GM23338 (cell line): ENCODE data around the gene SIRPA. TPM values are rescaled to one million over a fixed set of nuclear protein-coding genes. Genes with fewer than 3 reads are reported as not detected.

ENCODE experiments used
- ATAC-seq: fragments of 200-7000 bp; cut with Tn5 transposase; 3 replicates; pipeline ENCODE4 v1.9.1; 2020
- DNase-seq: peaks from one replicate; pipeline ENCODE4 v3.0.0-alpha.2; 2015; ENCODE audit warnings: low spot score
- H2AFZ ChIP-seq: fragments of 200-600 bp; sonication (generic); 2 replicates; pipeline ENCODE4 v1.8.0; 2016; ENCODE audit warnings: antibody characterized with exemption, mild to moderate bottlenecking, moderate library complexity
- H3F3A ChIP-seq: fragments of 200-600 bp; sonication (generic); replicated peaks from 2 replicates; pipeline ENCODE4 v1.8.0; 2017; ENCODE audit warnings: antibody characterized with exemption, mixed run types, low read depth
- H3K27ac ChIP-seq: fragments of 200-600 bp; sonication (generic); 2 replicates; pipeline ENCODE4 v1.6.1; 2016; ENCODE audit warnings: low read depth
- H3K27me3 ChIP-seq: fragments of 200-600 bp; sonication (generic); 2 replicates; pipeline ENCODE4 v1.8.0; 2016; ENCODE audit warnings: mild to moderate bottlenecking, mixed run types, moderate library complexity; ENCODE audit not compliant: insufficient read depth
- H3K36me3 ChIP-seq: fragments of 200-600 bp; sonication (generic); 2 replicates; pipeline ENCODE4 v1.8.0; 2016; ENCODE audit warnings: mild to moderate bottlenecking; ENCODE audit not compliant: insufficient read depth
- H3K4me1 ChIP-seq: fragments of 200-600 bp; sonication (generic); 2 replicates; pipeline ENCODE4 v1.8.0; 2016; ENCODE audit warnings: mild to moderate bottlenecking, moderate library complexity; ENCODE audit not compliant: insufficient read depth
- H3K4me2 ChIP-seq: fragments of 200-600 bp; sonication (generic); 2 replicates; pipeline ENCODE4 v1.7.1; 2017; ENCODE audit warnings: mixed run types
- H3K4me3 ChIP-seq: fragments of 200-600 bp; sonication (generic); 2 replicates; pipeline ENCODE4 v1.6.1; 2016; ENCODE audit warnings: mixed run types
- H3K79me2 ChIP-seq: fragments of 200-600 bp; sonication (generic); replicated peaks from 2 replicates; pipeline ENCODE4 v1.8.0; 2017; ENCODE audit warnings: mild to moderate bottlenecking; ENCODE audit not compliant: insufficient read depth
- H3K9me2 ChIP-seq: fragments of 200-600 bp; sonication (generic); 2 replicates; pipeline ENCODE4 v1.8.0; 2017; ENCODE audit not compliant: insufficient read depth
- H4K20me1 ChIP-seq: fragments of 200-600 bp; sonication (generic); replicated peaks from 2 replicates; pipeline ENCODE4 v1.8.0; 2017; ENCODE audit warnings: mild to moderate bottlenecking; ENCODE audit not compliant: insufficient read depth
- H3K27ac Mint-ChIP-seq: 2 replicates; pipeline ENCODE4 v1.8.0; 2020; ENCODE audit warnings: inconsistent platforms, mild to moderate bottlenecking, moderate library complexity, mixed read lengths
- H3K27me3 Mint-ChIP-seq: 3 replicates; pipeline ENCODE4 v1.8.0; 2022; ENCODE audit warnings: low read depth, mild to moderate bottlenecking, moderate library complexity, mixed read lengths, inconsistent platforms; ENCODE audit not compliant: insufficient read depth, poor library complexity
- H3K36me3 Mint-ChIP-seq: 3 replicates; pipeline ENCODE4 v1.8.0; 2021; ENCODE audit warnings: low read depth, mild to moderate bottlenecking, inconsistent platforms, moderate library complexity, mixed read lengths
- H3K4me1 Mint-ChIP-seq: 3 replicates; pipeline ENCODE4 v1.8.0; 2020; ENCODE audit warnings: mild to moderate bottlenecking, inconsistent platforms, mixed read lengths
- H3K4me3 Mint-ChIP-seq: 3 replicates; pipeline ENCODE4 v1.8.0; 2021; ENCODE audit warnings: moderate library complexity, mild to moderate bottlenecking, inconsistent platforms, mixed read lengths
- H3K9me3 Mint-ChIP-seq: 3 replicates; pipeline ENCODE4 v1.8.0; 2020; ENCODE audit warnings: moderate library complexity, mild to moderate bottlenecking, inconsistent platforms, mixed read lengths
- EZH2 ChIP-seq: fragments of 200-600 bp; sonication (generic); IDR thresholded peaks from one replicate; pipeline ENCODE4 v1.8.0; 2017; ENCODE audit warnings: antibody characterized with exemption, mild to moderate bottlenecking, low read depth; ENCODE audit not compliant: unreplicated experiment
- JUNB ChIP-seq: IDR thresholded peaks from one replicate; pipeline ENCODE4 v1.6.1; 2016; ENCODE audit warnings: antibody characterized with exemption; ENCODE audit not compliant: unreplicated experiment
- NANOG ChIP-seq: IDR thresholded peaks from 2 replicates; pipeline ENCODE4 v1.6.1; 2016; ENCODE audit warnings: antibody characterized with exemption, borderline replicate concordance
- POLR2AphosphoS5 ChIP-seq: IDR thresholded peaks from 2 replicates; pipeline ENCODE4 v1.6.1; 2016; ENCODE audit warnings: antibody characterized with exemption, low read depth
- ZNF114 ChIP-seq: fragments of 250-450 bp; sonication (Bioruptor Pico); IDR thresholded peaks from 2 replicates; pipeline ENCODE4 v1.5.0; 2020; ENCODE audit warnings: mild to moderate bottlenecking, moderate library complexity
- polyA plus RNA-seq: library from polyadenylated mRNA; unstranded; fragments of >200 nt; fragmentation: Nextera tagmentation; extraction: Ambion mirVana; gene quantifications from 2 replicates; pipeline ENCODE4 v1.2.1, GENCODE V29; 2016
- total RNA-seq: library from RNA; depleted of rRNA; stranded (reverse); fragments of >200 nt; shearing (Covaris generic); gene quantifications from 2 replicates; pipeline ENCODE4 v1.2.3, GENCODE V29; 2014
- TF ChIP-seq, protein P1 (sequence below): IDR thresholded peaks from one replicate; pipeline ENCODE4 v1.6.1; 2018; ENCODE audit warnings: antibody characterized with exemption; ENCODE audit not compliant: unreplicated experiment
- TF ChIP-seq, protein P2 (sequence below), 2 experiments: fragments of 200-600 bp in 1 of 2; sonication (generic) in 1 of 2; conservative IDR thresholded peaks; 2 replicates each; pipeline versions ENCODE4 v1.5.1 to v1.6.1; 2016 to 2017; ENCODE audit warnings: antibody characterized with exemption in 2 of 2, low read depth in 2 of 2, mild to moderate bottlenecking in 2 of 2, moderate library complexity in 1 of 2

SIRPA gene
- total and polyA plus RNA-seq, 2 experiments from 2014 or later, result 1.2 to 2.9 TPM

DNA sequence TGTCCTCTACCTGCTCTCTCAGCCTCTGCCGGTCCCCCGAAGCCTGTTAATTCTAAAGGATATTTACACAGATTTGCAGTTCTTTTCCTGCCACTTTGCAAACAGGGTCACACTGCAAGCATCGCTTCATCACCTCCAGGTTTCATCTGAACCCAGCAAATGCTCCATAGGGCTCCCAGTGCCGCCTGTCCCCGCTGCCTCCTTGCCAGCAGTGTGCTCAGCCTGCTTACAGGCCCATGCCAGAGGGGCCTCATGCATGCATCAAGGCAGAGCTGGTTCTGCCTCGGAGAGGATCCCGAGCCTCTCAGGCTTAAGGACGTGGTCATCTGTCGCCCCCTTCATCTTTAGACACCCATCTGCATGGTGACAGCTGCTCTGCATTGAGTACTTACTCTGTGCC, 10.5 kb downstream of the SIRPA start:
- Histone ChIP-seq H4K20me1 (no peaks in the 10 kb centered on the region), H3K27me3 (no peaks in the 10 kb centered on the region), H3K4me2 (no peak overlapping the region), H3K27ac (no peak overlapping the region), H3K79me2 (no peaks in the 10 kb centered on the region), H3K9me2 (no peaks in the 10 kb centered on the region), H2AFZ (no peak overlapping the region), H3K4me1 (peaks cover 3% of the 10 kb centered on the region; the same call in 1 of the 2 replicates), H3F3A (0 out of 2 replicates have a peak, but pooled peaks cover 2% of the 10 kb centered on the region), H3K4me3 (no peak overlapping the region), H3K36me3 (no peaks in the 10 kb centered on the region)
- no peak for TF ChIP-seq JUNB
- no peak for TF ChIP-seq POLR2AphosphoS5
- no peak for TF ChIP-seq EZH2
- TF ChIP-seq, protein P1, sequence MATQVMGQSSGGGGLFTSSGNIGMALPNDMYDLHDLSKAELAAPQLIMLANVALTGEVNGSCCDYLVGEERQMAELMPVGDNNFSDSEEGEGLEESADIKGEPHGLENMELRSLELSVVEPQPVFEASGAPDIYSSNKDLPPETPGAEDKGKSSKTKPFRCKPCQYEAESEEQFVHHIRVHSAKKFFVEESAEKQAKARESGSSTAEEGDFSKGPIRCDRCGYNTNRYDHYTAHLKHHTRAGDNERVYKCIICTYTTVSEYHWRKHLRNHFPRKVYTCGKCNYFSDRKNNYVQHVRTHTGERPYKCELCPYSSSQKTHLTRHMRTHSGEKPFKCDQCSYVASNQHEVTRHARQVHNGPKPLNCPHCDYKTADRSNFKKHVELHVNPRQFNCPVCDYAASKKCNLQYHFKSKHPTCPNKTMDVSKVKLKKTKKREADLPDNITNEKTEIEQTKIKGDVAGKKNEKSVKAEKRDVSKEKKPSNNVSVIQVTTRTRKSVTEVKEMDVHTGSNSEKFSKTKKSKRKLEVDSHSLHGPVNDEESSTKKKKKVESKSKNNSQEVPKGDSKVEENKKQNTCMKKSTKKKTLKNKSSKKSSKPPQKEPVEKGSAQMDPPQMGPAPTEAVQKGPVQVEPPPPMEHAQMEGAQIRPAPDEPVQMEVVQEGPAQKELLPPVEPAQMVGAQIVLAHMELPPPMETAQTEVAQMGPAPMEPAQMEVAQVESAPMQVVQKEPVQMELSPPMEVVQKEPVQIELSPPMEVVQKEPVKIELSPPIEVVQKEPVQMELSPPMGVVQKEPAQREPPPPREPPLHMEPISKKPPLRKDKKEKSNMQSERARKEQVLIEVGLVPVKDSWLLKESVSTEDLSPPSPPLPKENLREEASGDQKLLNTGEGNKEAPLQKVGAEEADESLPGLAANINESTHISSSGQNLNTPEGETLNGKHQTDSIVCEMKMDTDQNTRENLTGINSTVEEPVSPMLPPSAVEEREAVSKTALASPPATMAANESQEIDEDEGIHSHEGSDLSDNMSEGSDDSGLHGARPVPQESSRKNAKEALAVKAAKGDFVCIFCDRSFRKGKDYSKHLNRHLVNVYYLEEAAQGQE, result no peak
- no peak for TF ChIP-seq NANOG
- TF ChIP-seq, protein P2, sequence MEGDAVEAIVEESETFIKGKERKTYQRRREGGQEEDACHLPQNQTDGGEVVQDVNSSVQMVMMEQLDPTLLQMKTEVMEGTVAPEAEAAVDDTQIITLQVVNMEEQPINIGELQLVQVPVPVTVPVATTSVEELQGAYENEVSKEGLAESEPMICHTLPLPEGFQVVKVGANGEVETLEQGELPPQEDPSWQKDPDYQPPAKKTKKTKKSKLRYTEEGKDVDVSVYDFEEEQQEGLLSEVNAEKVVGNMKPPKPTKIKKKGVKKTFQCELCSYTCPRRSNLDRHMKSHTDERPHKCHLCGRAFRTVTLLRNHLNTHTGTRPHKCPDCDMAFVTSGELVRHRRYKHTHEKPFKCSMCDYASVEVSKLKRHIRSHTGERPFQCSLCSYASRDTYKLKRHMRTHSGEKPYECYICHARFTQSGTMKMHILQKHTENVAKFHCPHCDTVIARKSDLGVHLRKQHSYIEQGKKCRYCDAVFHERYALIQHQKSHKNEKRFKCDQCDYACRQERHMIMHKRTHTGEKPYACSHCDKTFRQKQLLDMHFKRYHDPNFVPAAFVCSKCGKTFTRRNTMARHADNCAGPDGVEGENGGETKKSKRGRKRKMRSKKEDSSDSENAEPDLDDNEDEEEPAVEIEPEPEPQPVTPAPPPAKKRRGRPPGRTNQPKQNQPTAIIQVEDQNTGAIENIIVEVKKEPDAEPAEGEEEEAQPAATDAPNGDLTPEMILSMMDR (conservative IDR thresholded peaks at IDR 0.05; ENCODE audit: low read depth in 2 of 2), result 0 out of 4 replicates have a peak, but pooled peaks of 1 of the 2 experiments have one; percentile 24
- H3K36me3 Mint-ChIP-seq, result no peaks in the 10 kb centered on the region
- no peak for ATAC-seq
- no peak for DNase-seq
- no peak overlapping the region for H3K27ac Mint-ChIP-seq
- H3K27me3 Mint-ChIP-seq, result peaks cover 16% of the 10 kb centered on the region
- peaks cover 17% of the 10 kb centered on the region for H3K4me1 Mint-ChIP-seq
- H3K9me3 Mint-ChIP-seq, result no peaks in the 10 kb centered on the region
- H3K4me3 Mint-ChIP-seq, result no peak overlapping the region

DNA sequence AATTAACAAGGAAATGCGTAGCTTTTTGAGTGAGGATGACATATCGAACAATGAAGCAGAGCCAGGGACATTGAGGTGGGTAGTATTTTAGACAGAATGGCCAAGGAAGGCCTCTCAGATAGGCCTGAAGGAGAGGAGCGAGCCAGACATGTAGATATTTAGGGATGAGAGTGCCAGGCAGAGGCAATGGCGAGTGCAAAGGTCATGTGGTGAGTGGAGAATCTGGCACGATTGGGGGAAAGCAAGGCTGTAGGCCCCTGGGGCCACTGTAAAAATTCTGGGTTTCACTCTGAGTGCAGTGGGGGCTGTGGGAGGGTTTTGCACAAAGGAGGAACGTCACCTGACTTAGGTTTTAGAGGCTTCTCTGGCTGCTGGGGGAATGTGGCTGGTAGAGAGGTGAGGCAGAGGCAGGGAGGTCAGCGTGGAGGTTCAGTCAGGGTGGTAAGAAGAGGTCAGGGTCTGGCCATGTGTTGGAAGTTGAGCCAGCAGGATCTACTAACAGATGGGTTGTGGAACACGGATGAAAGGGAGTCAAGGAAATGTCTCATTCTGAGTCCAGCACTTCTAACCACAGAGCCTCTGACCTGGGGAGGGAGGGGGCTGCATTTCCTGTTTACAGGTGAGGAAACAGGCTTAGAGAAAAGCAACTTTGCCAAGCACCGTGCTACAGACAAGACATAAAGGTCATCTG, 11.3 kb downstream of the SIRPA start:
- H3K4me2 ChIP-seq, result no peak overlapping the region
- no peaks in the 10 kb centered on the region for H3K79me2 ChIP-seq
- H3K9me2 ChIP-seq, result no peaks in the 10 kb centered on the region
- ATAC-seq (no peak), DNase-seq (no peak)
- H3K27ac Mint-ChIP-seq, result no peak overlapping the region; the same call in 1 of the 2 replicates
- H3K4me1 ChIP-seq, result peaks cover 3% of the 10 kb centered on the region; the same call in 1 of the 2 replicates
- H3K36me3 ChIP-seq, result no peaks in the 10 kb centered on the region
- peaks cover 14% of the 10 kb centered on the region for H3K4me1 Mint-ChIP-seq
- peaks cover 13% of the 10 kb centered on the region for H3K27me3 Mint-ChIP-seq
- H2AFZ ChIP-seq, result no peak overlapping the region
- H3K9me3 Mint-ChIP-seq, result no peaks in the 10 kb centered on the region
- no peak overlapping the region for H3K4me3 Mint-ChIP-seq
- H3K27me3 ChIP-seq, result no peaks in the 10 kb centered on the region
- no peak overlapping the region for H3K4me3 ChIP-seq
- no peak for TF ChIP-seq POLR2AphosphoS5
- TF ChIP-seq ZNF114 (CRISPR knock-in tag), result no peak
- H3K36me3 Mint-ChIP-seq, result no peaks in the 10 kb centered on the region
- 0 out of 2 replicates have a peak, but pooled peaks cover 1% of the 10 kb centered on the region for H3F3A ChIP-seq
- H4K20me1 ChIP-seq, result no peaks in the 10 kb centered on the region
- H3K27ac ChIP-seq, result no peak overlapping the region
